Suprapubic skin (tissue), 3 donors: ENCODE measurements around the gene VIPAS39.

Experiments used
- CTCF ChIP-seq, 2 donors: fragments of 200-600 bp in 1 of 2; fragments of 450-650 bp in 1 of 2; sonication (generic) in 1 of 2; IDR thresholded peaks; one replicate each; pipeline ENCODE4 v1.5.1; 2016 to 2019; ENCODE audit warnings: antibody characterized with exemption in 2 of 2, mild to moderate bottlenecking in 1 of 2, moderate library complexity in 1 of 2
- EP300 ChIP-seq: sonication (generic); formaldehyde crosslinking; IDR thresholded peaks from one replicate; pipeline ENCODE4 v1.6.1; 2017; ENCODE audit warnings: antibody characterized with exemption

GRCh38 chr14:77490347-77490986 is 33.1 kb upstream of the VIPAS39 start:
- no peak for TF ChIP-seq CTCF (IDR thresholded peaks at IDR 0.05)
- TF ChIP-seq EP300: no peak
